Panc1 (cell line): Measurements from ENCODE around the gene GRIN2D. TPM values are rescaled to one million over a fixed set of nuclear protein-coding genes. Genes with fewer than 3 reads are reported as not detected.

ENCODE experiments used
- ATAC-seq: fragments of 200-7000 bp; cut with Tn5 transposase; 2 replicates; pipeline ENCODE4 v1.9.1; 2020; ENCODE audit warnings: mild to moderate bottlenecking, moderate library complexity
- BruUV-seq: library from RNA; stranded (reverse); fragments of 400-500 nt; replicated peaks from 2 replicates; lab custom pipeline; 2021; lab: Mats Ljungman, UMichigan
- CTCF ChIA-PET: fragments of 300-600 bp; sonication (Branson Sonifier 250); formaldehyde crosslinking; loops from one replicate; lab custom pipeline; 2022; ENCODE audit warnings: antibody characterized with exemption; lab: Charles Lee
- POLR2A ChIA-PET: fragments of 300-600 bp; sonication (Branson Sonifier 250); formaldehyde crosslinking; loops from one replicate; lab custom pipeline; 2022; ENCODE audit warnings: antibody characterized with exemption; lab: Charles Lee
- DNase-seq: peaks from one replicate; pipeline ENCODE4 v3.0.0-alpha.2; 2010; ENCODE audit warnings: low read depth, low spot score
- H3K27ac ChIP-seq: 2 replicates; pipeline ENCODE4 v1.5.1; 2011; ENCODE audit warnings: mild to moderate bottlenecking, low read length, inconsistent platforms
- H3K27me3 ChIP-seq: fragments of 200-500 bp; sonication (Bioruptor generic); 2 replicates; pipeline ENCODE4 v1.6.0; 2014; ENCODE audit warnings: low read length, inconsistent platforms; ENCODE audit not compliant: control insufficient read depth, insufficient read depth
- H3K36me3 ChIP-seq: fragments of 200-500 bp; sonication (Bioruptor generic); 2 replicates; pipeline ENCODE4 v1.5.1; 2014; ENCODE audit warnings: inconsistent platforms, mild to moderate bottlenecking, low read length, moderate library complexity; ENCODE audit not compliant: control insufficient read depth, insufficient read depth
- H3K4me1 ChIP-seq: 2 replicates; pipeline ENCODE4 v1.5.1; 2011; ENCODE audit warnings: inconsistent platforms, mild to moderate bottlenecking, low read length, moderate library complexity; ENCODE audit not compliant: control insufficient read depth, insufficient read depth
- H3K4me3 ChIP-seq, 2 experiments: 2 replicates each; pipeline ENCODE4 v1.5.1; 2011 to 2012; ENCODE audit warnings: low read depth in 2 of 2, low read length in 2 of 2, mild to moderate bottlenecking in 2 of 2, inconsistent platforms in 1 of 2, moderate library complexity in 1 of 2
- H3K9me3 ChIP-seq: fragments of 200-500 bp; sonication (Bioruptor generic); 2 replicates; pipeline ENCODE4 v1.5.1; 2014; ENCODE audit warnings: low read depth, mild to moderate bottlenecking, inconsistent platforms, low read length, moderate library complexity; ENCODE audit not compliant: control insufficient read depth, insufficient read depth
- POLR2AphosphoS5 ChIP-seq: IDR thresholded peaks from 2 replicates; pipeline ENCODE4 v1.6.1; 2012; ENCODE audit warnings: mild to moderate bottlenecking, low read depth, low read length, moderate library complexity
- SIN3A ChIP-seq: IDR thresholded peaks from 2 replicates; pipeline ENCODE4 v1.6.1; 2012; ENCODE audit warnings: low read depth, mild to moderate bottlenecking, low read length, moderate library complexity, borderline replicate concordance; ENCODE audit not compliant: insufficient read depth
- TCF7L2 ChIP-seq: IDR thresholded peaks from 2 replicates; pipeline ENCODE4 v1.6.1; 2011; ENCODE audit warnings: mild to moderate bottlenecking, low read depth, low read length, inconsistent platforms
- in situ Hi-C: cut with HindIII; loops from 2 replicates; pipeline ENCODE4 v1.10.0; 2016; ENCODE audit warnings: low sequenced_read_pairs, low pct_unique_long_range_greater_than_20kb
- intact Hi-C: fragments of 100-400 bp; cut with micrococcal nuclease; formaldehyde crosslinking; loops from one replicate; pipeline ENCODE4 v1.10.0; 2022; ENCODE audit not compliant: unreplicated experiment
- total RNA-seq: library from RNA; stranded (reverse); gene quantifications from one replicate; pipeline ENCODE4 v1.2.1, GENCODE V29; 2021; ENCODE audit not compliant: unreplicated experiment
- TF ChIP-seq, protein P1 (sequence below): fragments of 450-650 bp; IDR thresholded peaks from 2 replicates; pipeline ENCODE4 v1.5.1; 2017; ENCODE audit warnings: mild to moderate bottlenecking
- TF ChIP-seq, protein P2 (sequence below), 2 experiments: IDR thresholded peaks; 2 replicates each; pipeline ENCODE4 v1.6.1; 2011 to 2012; ENCODE audit warnings: low read depth in 2 of 2, control low read depth in 1 of 2, low read length in 1 of 2, mild to moderate bottlenecking in 1 of 2, moderate library complexity in 1 of 2; ENCODE audit not compliant: insufficient read depth in 1 of 2

Gene GRIN2D
- total RNA-seq, 1 experiment from 2014 or later, result 6.2 TPM

DNA sequence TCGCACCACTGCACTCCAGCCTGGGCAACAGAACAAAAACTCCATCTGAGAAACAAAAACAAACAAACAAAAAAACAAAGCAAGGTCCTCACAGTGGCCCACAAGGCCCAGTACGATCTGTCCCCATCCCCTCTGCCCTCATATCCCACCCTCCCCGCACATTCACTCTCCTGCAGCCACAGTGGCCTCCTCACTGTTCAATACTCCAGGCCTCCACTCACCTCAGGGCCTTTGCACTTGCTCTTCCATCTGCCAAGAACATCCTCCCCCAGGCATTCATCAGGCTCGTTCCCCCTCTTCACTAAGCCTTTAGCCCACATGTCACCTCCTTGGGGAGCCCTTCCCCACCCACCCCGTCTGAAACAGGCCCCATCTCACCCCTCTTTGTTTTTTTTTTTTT lies 34.3 kb upstream of the GRIN2D start:
- ChIA-PET CTCF (interaction anchor here (1.2 kb wide), 1 partner anchor 32 kb away, joined by 15 read pairs; the partner anchor contains the start of gene KDELR1), POLR2A (no interaction called here)
- Histone ChIP-seq H3K36me3 (no peaks in the 10 kb centered on the region; the same call in 1 of the 2 replicates), H3K4me3 (no peak overlapping the region), H3K27ac (no peak overlapping the region), H3K9me3 (no peaks in the 10 kb centered on the region), H3K27me3 (no peaks in the 10 kb centered on the region), H3K4me1 (peaks cover 3% of the 10 kb centered on the region; the same call in 1 of the 2 replicates)
- BruUV-seq, result no TSS peak
- ATAC-seq (no peak), DNase-seq (no peak)
- in situ Hi-C loops (no loop called here), intact Hi-C loops (no loop called here)
- no peak for TF ChIP-seq POLR2AphosphoS5
- no peak for TF ChIP-seq SIN3A
- TF ChIP-seq, protein P1, sequence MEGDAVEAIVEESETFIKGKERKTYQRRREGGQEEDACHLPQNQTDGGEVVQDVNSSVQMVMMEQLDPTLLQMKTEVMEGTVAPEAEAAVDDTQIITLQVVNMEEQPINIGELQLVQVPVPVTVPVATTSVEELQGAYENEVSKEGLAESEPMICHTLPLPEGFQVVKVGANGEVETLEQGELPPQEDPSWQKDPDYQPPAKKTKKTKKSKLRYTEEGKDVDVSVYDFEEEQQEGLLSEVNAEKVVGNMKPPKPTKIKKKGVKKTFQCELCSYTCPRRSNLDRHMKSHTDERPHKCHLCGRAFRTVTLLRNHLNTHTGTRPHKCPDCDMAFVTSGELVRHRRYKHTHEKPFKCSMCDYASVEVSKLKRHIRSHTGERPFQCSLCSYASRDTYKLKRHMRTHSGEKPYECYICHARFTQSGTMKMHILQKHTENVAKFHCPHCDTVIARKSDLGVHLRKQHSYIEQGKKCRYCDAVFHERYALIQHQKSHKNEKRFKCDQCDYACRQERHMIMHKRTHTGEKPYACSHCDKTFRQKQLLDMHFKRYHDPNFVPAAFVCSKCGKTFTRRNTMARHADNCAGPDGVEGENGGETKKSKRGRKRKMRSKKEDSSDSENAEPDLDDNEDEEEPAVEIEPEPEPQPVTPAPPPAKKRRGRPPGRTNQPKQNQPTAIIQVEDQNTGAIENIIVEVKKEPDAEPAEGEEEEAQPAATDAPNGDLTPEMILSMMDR, result no peak
- TF ChIP-seq, protein P2, sequence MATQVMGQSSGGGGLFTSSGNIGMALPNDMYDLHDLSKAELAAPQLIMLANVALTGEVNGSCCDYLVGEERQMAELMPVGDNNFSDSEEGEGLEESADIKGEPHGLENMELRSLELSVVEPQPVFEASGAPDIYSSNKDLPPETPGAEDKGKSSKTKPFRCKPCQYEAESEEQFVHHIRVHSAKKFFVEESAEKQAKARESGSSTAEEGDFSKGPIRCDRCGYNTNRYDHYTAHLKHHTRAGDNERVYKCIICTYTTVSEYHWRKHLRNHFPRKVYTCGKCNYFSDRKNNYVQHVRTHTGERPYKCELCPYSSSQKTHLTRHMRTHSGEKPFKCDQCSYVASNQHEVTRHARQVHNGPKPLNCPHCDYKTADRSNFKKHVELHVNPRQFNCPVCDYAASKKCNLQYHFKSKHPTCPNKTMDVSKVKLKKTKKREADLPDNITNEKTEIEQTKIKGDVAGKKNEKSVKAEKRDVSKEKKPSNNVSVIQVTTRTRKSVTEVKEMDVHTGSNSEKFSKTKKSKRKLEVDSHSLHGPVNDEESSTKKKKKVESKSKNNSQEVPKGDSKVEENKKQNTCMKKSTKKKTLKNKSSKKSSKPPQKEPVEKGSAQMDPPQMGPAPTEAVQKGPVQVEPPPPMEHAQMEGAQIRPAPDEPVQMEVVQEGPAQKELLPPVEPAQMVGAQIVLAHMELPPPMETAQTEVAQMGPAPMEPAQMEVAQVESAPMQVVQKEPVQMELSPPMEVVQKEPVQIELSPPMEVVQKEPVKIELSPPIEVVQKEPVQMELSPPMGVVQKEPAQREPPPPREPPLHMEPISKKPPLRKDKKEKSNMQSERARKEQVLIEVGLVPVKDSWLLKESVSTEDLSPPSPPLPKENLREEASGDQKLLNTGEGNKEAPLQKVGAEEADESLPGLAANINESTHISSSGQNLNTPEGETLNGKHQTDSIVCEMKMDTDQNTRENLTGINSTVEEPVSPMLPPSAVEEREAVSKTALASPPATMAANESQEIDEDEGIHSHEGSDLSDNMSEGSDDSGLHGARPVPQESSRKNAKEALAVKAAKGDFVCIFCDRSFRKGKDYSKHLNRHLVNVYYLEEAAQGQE (IDR thresholded peaks at IDR 0.05; ENCODE audit: insufficient read depth in 1 of 2, low read depth in 2 of 2, low read length in 1 of 2), result no peak
- TF ChIP-seq TCF7L2, result no peak

DNA sequence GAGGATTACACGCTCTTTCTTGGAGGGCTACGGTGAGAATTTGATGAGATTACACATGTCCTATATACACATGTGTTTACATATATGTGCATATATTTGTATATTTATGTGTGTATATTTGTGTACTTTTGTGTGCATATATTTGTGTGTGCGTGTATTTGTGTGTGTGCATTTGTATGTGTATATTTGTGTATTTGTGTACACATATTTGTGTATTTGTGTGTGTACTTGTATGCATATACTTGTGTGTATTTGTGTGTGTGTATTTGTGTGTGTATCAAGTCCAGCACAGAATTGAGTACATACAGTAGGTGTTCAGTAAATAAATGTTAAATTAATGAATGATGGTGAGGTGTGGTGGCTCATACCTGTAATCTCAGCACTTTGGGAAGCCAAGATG lies 31.6 kb upstream of the GRIN2D start:
- DNase-seq (no peak), ATAC-seq (no peak)
- Histone ChIP-seq H3K4me3 (no peak overlapping the region), H3K9me3 (no peaks in the 10 kb centered on the region), H3K36me3 (no peaks in the 10 kb centered on the region; the same call in 1 of the 2 replicates), H3K4me1 (no peaks in the 10 kb centered on the region; the same call in 1 of the 2 replicates), H3K27ac (no peak overlapping the region), H3K27me3 (no peaks in the 10 kb centered on the region)
- no TSS peak for BruUV-seq
- in situ Hi-C loops (no loop called here), intact Hi-C loops (no loop called here)
- ChIA-PET CTCF (no interaction called here), POLR2A (no interaction called here)
- TF ChIP-seq, protein P2 (IDR thresholded peaks at IDR 0.05; ENCODE audit: insufficient read depth in 1 of 2, low read depth in 2 of 2, low read length in 1 of 2), result no peak
- TF ChIP-seq, protein P1, result no peak
- TF ChIP-seq SIN3A, result no peak
